GM18498 (cell line): ENCODE results near the gene PLCL1.

Experiments used
- ATAC-seq: cut with Tn5 transposase; IDR thresholded peaks from one replicate; pipeline ENCODE4 v1.9.1; 2021; ENCODE audit warnings: mild to moderate bottlenecking, moderate library complexity; ENCODE audit not compliant: unreplicated experiment

PLCL1 gene

DNA sequence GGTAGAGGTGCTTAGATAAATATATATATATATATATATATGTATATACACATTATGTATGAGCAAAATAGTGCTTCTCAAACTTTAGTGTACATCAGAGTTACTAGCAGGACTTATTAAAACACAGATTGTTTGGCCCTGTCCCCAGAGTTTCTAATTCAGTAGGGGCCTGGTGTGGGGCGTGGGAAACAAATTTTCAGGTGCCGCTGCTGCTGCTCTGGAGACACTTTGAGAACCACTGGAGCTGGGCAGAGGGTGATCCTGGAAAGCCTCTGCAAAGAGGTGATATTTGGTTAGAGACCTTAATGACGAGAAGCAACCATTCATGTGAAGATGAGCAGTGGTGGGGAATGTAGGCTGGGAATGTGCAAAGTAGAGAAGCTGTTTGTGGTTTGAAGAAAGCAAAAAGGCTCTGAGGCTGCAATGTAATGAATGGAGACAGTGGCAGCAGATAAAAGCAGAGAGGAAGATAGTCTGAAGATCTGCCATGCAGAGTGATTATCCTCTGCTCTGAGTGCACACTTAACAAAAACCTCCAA is 142.9 kb downstream of the PLCL1 start:
- no peak for ATAC-seq

DNA sequence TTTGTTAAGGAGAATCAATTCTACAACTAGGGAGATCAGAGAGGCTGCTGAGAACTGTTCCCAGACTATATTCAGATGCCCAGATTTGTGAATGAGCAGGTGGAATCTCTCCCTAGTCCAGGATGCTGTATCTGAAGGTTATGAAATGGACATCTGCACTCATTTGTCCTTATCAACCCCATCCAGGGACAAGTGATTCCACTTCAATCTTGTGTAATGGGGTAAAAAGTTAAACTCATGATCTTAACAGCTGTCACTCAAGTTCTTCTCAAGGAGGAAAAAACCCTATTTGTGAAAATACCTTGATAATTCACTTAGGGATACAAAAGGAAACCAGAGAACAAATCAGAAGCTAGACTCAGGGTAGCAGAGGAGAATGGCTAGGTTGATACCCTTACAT is 144.8 kb downstream of the PLCL1 start:
- no peak for ATAC-seq

DNA sequence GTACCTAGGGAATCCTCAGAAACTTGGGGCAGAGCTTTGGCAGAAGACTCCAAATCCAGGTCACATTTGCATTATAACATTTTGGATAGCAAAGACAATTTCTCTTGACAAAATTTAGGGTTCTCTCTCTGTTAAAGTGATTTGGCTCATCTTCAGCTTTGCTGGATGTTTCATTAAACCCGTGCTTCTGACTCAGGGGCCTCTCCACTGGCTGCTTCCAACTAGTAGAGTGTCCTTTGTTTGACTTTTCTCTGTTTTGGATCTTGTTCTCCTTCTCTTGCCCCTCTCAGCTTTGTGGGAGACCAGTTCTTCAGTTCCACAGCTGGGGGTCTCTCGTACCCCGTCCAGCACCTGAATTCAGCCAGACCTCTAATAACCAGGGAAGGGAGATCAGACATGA is 145.6 kb downstream of the PLCL1 start:
- ATAC-seq, result no peak

GRCh38 chr2:197950724-197951123 is 146.3 kb downstream of the PLCL1 start:
- no peak for ATAC-seq

- no peak for ATAC-seq
These were observed 148.3 kb downstream of the PLCL1 start for GRCh38 chr2:197952540-197953202.

GRCh38 chr2:197954328-197954727 is 149.9 kb downstream of the PLCL1 start:
- no peak for ATAC-seq

- ATAC-seq, result no peak
These were observed 154.3 kb downstream of the PLCL1 start for GRCh38 chr2:197958592-197959150.

DNA sequence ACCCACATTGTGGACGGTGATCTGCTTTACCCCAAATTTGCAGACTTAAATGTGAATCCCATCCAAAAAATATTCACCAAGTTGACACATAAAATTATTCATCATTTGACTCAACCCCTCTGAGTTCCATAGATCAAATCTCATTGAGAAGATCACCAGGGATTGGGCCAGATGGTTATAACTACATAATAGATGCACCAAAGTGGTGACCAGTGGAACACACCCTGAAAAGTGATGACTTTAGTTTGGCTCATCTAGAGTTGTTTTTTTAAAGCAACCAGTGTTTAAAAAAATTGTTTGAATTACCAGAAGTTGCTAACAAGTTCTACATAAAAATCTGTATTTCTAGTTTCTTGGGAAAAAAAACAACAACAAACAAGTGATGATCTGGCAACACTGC is 155.0 kb downstream of the PLCL1 start:
- ATAC-seq, result no peak

DNA sequence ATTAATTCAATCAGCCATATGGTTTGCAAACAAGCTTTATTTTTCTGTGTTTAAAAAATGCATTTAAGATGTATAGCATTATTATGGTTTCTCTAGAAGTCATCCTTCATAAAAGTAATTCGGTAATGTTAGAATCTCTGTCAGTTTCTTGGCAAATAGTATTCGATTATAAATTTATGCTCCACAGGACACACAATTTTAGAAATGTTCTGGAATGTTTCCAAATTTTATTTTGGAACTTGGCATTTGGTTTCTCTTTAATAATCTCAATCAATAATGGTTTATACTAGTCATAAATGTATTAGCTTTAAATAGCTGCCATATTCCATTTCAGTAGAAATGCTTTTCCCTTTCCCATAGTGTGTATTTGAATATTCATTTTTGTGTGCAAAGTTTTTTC is 156.4 kb downstream of the PLCL1 start:
- no peak for ATAC-seq

DNA sequence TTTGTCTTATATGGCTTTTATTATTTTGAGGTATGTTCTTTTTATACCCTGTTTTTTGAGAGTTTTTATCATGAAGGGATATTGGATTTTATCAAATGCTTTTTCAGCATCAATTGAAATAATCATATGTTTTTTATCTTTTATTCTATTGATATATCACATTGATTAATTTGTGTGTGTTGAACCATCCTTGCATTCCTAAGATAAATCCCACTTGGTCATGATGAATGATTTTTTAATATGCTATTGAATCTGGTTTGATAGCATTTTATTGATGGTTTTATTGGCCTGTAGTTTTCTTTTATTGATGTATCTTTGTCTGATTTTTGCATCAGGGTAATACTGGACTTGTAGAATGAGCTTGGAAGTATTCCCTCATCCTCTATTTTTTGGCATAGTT is 160.3 kb downstream of the PLCL1 start:
- no peak for ATAC-seq

GRCh38 chr2:197965756-197966155 is 161.4 kb downstream of the PLCL1 start:
- no peak for ATAC-seq

- no peak for ATAC-seq
These were observed 165.0 kb downstream of the PLCL1 start for GRCh38 chr2:197969391-197969893.

- ATAC-seq, result no peak
These were observed 167.7 kb downstream of the PLCL1 start for GRCh38 chr2:197972061-197972460.

- no peak for ATAC-seq
These were observed 168.2 kb downstream of the PLCL1 start for GRCh38 chr2:197972587-197972986.

DNA sequence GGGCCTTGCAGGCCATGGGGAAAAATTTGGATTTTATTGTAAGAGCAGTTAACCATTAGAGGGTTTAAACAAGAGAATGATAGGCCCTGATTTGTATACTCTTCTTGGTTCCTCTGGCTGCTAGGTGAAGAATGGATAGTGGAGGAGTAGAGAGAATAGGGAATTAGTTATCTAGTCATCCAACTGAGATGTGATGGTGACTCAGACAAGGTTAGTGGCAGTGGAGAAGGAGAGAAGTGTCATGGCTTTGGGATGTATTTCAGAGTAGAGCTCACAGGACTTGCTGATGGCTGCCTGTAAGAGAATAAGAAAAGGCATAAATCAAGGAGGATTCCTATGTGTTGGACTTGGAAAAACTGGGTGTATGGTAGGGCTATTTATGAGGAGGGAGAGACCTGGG is 169.4 kb downstream of the PLCL1 start:
- no peak for ATAC-seq

- no peak for ATAC-seq
These were observed 171.6 kb downstream of the PLCL1 start for GRCh38 chr2:197975931-197976519.

DNA sequence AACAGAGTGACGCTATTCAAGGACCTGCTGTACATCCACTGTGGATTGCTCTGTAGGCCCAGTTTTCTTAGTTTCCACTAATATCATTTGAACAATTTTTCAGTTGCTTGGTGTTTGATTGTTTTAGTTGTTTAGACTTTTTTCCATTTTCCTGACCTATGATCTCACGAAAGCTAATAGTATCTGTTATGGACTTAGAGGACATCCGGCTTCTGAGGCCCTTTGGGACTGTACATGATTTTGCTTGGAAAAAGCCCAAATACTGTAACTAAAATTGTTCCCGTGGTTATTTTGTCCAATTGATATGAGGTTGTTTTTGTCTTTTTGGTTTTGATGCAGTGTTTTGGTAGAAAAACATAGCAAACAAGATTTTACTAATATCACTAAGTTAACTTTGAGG is 174.6 kb downstream of the PLCL1 start:
- no peak for ATAC-seq

DNA sequence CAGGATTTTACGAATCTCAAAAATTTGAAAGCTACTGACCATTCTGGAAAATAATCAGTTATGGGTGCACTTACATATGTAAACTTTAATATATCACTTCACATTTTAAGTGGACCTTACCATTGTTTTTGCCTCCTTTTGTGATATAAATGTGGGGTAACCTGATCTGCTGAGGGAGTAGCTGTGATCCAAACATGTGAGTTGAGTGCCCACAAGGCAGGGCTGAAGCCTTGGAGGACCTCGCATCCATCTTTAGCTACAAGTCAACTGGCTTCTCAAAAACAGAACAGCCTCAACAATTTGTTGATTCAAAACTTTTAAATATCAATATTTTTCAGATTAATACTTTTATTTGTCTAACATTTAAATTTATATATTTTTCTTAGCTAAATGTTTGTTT is 178.2 kb downstream of the PLCL1 start:
- no peak for ATAC-seq

- ATAC-seq, result no peak
These were observed 180.7 kb downstream of the PLCL1 start for GRCh38 chr2:197985029-197985638.

DNA sequence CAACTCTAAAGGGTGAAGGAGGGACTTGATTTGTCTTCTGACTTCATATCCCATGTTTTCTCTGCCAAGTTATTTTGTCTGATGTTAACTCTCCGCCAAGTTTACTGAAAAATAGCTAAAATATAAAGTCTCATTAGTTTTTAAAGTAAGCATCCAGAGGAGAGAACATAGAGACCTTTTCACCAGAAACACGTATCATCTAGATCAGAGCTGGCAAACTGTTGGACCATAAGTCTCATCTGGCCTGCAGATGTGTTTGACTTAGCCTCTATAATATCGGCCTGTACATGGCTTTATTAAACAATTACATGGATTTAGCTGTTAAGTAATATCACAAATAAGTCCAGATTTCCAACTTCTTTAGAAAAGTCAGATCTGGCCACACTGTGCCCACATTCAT is 182.6 kb downstream of the PLCL1 start:
- ATAC-seq, result no peak

DNA sequence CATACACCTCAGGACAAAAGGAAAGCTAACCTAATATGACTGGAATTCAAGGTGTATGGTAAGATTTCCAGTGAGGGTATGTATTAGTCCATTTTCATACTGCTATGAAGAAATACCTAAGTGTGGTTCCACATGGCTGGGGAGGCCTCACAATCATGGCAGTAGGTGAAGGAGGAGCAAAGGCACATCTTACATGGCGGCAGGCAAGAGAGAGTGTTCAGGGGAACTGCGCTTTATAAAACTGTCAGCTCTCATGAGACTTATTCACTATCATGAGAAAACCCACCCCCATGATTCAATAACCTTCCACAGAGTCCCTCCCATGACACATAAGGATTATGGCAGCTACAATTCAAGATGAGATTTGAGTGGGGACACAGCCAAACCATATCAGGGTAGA is 186.0 kb downstream of the PLCL1 start:
- ATAC-seq, result no peak
